Neutrophil (primary cell): Measurements from ENCODE around the gene CRIP1.

Experiments
- H3K27ac ChIP-seq: fragments of 200-600 bp; sonication (generic); 2 replicates; pipeline ENCODE4 v1.5.1; 2016; ENCODE audit warnings: mild to moderate bottlenecking, moderate library complexity
- H3K27me3 ChIP-seq: fragments of 200-600 bp; sonication (generic); 2 replicates; pipeline ENCODE4 v1.6.0; 2016; ENCODE audit warnings: mild to moderate bottlenecking
- H3K36me3 ChIP-seq: fragments of 200-600 bp; sonication (generic); 2 replicates; pipeline ENCODE4 v1.5.1; 2017
- H3K4me1 ChIP-seq, 2 experiments: fragments of 200-600 bp in 1 of 2; sonication (generic) in 1 of 2; 1 replicate in 1 of 2; 2 replicates in 1 of 2; pipeline versions ENCODE4 v1.5.1 to v1.6.1; 2013 to 2016; ENCODE audit warnings: low read depth in 1 of 2, low read length in 1 of 2, mild to moderate bottlenecking in 1 of 2, moderate library complexity in 1 of 2; ENCODE audit not compliant: control insufficient read depth in 1 of 2, insufficient read depth in 1 of 2
- H3K4me3 ChIP-seq, 2 experiments: fragments of 200-600 bp in 1 of 2; sonication (generic) in 1 of 2; 1 replicate in 1 of 2; 2 replicates in 1 of 2; pipeline ENCODE4 v1.5.1; 2013 to 2016; ENCODE audit warnings: low read depth in 1 of 2, low read length in 1 of 2, mild to moderate bottlenecking in 1 of 2, moderate library complexity in 1 of 2
- H3K9me3 ChIP-seq: fragments of 200-600 bp; sonication (generic); 2 replicates; pipeline ENCODE4 v1.5.1; 2016
- CTCF ChIP-seq: fragments of 200-600 bp; sonication (generic); IDR thresholded peaks from 2 replicates; pipeline ENCODE4 v1.5.1; 2016; ENCODE audit warnings: antibody characterized with exemption

The CRIP1 gene

DNA sequence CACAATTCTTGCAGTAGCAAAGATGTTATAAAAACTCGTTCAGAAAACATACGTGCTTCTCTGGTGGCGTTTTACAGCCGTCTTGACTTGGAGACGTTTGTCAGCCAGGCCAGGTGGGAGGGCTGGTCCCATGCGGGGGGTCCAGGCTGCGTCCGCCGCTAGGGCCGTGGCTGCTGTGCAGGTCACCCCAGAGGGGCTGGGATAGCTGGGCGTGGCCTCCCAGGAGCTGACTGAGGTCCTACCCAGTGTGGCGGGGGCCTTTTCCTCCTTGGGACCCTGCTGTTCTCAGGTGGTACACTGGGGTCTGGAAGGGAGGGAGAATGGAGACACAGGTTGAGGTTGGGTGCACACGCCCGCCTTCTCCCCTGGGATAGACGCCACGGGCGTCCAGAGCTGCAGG is 41.8 kb upstream of the CRIP1 start:
- H3K4me1 ChIP-seq = no peaks in the 10 kb centered on the region
- peaks cover 10% of the 10 kb centered on the region for H3K36me3 ChIP-seq
- H3K27me3 ChIP-seq = no peaks in the 10 kb centered on the region
- no peak overlapping the region for H3K27ac ChIP-seq
- H3K9me3 ChIP-seq = no peaks in the 10 kb centered on the region
- H3K4me3 ChIP-seq = no peak overlapping the region
- no peak for TF ChIP-seq CTCF

GRCh38 chr14:105445290-105445689 is 41.4 kb upstream of the CRIP1 start:
- TF ChIP-seq CTCF = no peak
- H3K9me3 ChIP-seq = no peaks in the 10 kb centered on the region
- no peak overlapping the region for H3K4me3 ChIP-seq
- no peaks in the 10 kb centered on the region for H3K27me3 ChIP-seq
- peaks cover 12% of the 10 kb centered on the region for H3K36me3 ChIP-seq
- no peak overlapping the region for H3K27ac ChIP-seq
- H3K4me1 ChIP-seq = no peaks in the 10 kb centered on the region

DNA sequence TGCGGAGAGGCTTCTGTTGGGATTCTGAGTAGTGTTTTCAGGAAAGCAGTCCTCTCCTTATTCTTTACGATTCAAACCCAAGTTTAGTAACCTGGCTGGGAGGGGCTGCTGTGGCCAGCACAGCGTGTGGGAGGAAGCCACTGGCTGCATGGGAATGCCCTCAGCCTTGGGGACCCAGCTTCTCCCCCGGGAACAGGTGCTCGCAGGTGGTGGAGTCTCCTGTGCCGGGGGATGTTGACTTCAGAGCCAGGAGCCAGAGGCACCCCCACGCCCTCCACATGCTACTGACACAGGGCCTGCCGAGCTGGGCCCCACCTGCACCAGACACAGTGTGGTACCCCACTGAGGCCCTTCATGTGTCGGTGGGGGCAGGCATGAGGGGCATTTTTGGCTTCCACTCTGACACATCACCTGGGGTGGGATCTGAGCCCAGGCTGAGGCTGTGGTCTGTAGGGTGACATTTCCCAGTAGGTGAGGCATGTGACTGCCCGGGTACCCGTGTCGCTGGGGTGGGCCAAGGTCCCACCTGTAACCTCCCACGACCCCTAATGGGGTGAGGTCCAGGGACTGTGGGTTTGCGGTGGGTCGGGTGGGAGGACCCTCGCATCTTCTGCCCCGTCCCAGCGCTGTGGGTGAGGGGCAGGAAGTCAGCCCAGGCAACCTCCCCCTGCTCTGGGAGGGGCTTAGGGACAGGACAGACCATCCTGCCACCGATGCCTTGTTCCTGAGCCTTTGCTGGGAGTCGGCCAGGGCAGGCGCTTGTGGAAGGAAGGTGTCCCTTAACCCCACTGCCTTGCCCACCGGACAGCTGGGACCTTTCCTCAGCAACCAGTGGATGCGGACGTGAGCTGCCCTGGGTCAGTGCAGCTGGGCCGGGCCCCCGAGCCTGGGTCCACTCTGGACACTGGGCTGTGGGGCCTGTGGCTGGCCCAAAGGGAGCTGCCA is 40.5 kb upstream of the CRIP1 start:
- Histone ChIP-seq H3K4me3 (no peak overlapping the region), H3K36me3 (peaks cover 15% of the 10 kb centered on the region), H3K4me1 (no peaks in the 10 kb centered on the region), H3K9me3 (no peaks in the 10 kb centered on the region), H3K27me3 (no peaks in the 10 kb centered on the region), H3K27ac (no peak overlapping the region)
- no peak for TF ChIP-seq CTCF

DNA sequence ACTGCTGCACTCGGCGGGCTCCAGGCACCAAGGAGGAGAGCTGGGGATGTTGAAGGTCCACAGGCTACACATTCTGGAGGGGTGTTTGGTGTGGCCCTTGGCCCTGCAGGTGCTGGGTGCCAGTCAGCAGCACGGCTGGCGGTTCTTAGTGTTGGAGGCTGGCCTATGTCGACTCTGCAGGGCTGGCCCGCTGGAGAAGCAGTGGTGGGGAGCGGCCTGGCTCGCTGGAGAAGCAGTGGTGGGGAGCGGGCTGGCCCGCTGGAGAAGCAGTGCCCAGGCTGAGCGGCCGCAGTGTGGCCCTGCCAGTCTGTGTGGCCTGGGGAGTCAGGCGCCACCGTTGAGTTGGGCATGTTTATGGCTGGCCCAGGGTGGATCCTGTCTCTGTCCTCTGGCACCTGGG is 39.7 kb upstream of the CRIP1 start:
- no peak for TF ChIP-seq CTCF
- Histone ChIP-seq H3K27me3 (no peaks in the 10 kb centered on the region), H3K9me3 (no peaks in the 10 kb centered on the region), H3K4me3 (no peak overlapping the region), H3K27ac (no peak overlapping the region), H3K36me3 (peaks cover 18% of the 10 kb centered on the region), H3K4me1 (no peaks in the 10 kb centered on the region)

DNA sequence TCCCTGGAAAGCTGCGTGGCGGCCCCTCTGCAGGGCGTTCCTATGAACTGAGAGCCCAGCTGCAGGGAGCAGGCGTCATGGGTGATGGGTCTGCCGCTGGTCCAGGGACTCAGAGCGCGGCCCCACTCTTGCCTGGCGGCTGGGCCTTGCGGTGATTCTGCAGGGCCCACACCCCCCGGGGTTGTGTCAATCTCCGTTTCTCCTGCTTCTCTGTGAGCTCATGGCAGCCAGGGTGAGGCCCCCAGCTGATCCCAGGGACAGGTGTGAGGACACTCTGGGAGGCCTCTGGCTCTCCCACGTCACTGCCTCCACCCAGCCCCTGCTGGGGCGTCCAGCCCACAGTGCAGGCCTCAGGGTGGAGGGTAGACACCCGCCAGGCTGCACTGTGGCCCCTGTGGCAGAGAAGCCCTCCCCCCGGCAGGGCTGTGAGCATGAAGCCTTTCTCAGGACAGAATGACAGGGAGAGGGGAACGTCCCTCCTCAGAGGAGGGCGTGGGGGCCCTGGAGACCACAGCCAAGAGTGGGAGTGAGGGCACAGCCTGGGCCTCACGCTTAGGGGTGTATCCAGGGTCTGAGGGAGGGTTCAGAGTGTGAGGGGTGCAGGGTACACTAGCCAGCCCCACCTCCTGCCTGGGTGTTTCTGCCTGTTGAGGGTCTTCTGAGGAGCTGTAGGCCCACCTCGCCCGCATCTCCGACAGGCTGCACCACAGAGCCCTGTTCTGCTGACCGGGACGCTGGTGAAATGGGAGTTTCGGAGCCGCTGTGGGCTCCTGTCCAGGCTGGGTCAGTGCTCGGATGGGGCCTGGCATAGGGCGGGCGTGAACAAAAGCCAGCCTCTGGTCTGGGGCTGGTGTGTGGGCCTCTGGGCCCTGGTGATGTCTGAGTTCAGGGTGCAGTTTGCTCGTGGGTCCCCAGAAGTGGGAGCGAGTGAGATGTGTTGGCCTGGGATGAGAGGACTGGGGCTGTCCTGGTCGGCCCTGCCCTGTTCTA is 38.7 kb upstream of the CRIP1 start:
- no peaks in the 10 kb centered on the region for H3K9me3 ChIP-seq
- H3K27ac ChIP-seq = no peak overlapping the region
- no peak overlapping the region for H3K4me3 ChIP-seq
- H3K36me3 ChIP-seq = peaks cover 25% of the 10 kb centered on the region
- no peaks in the 10 kb centered on the region for H3K4me1 ChIP-seq
- no peaks in the 10 kb centered on the region for H3K27me3 ChIP-seq
- no peak for TF ChIP-seq CTCF
